GM12892 (cell line): ENCODE results near the gene CSTPP1.

Experiments used
- POLR2A ChIP-seq: IDR thresholded peaks from 2 replicates; pipeline ENCODE4 v1.6.1; 2011; ENCODE audit warnings: low read depth, low read length, control low read depth
- POLR2AphosphoS5 ChIP-seq: IDR thresholded peaks from 2 replicates; pipeline ENCODE4 v1.6.1; 2011; ENCODE audit warnings: low read depth, low read length, control low read depth

GRCh38 chr11:47161134-47161854 is 224.7 kb downstream of the CSTPP1 start:
- TF ChIP-seq POLR2A, result no peak
- TF ChIP-seq POLR2AphosphoS5, result no peak
